Mucosa of rectum (tissue), 2 donors: ENCODE results near the gene HOXA4.

Source experiments
- H3K27ac ChIP-seq, 2 donors: one replicate each; pipeline ENCODE4 v1.7.0; 2013; ENCODE audit warnings: inconsistent platforms in 2 of 2, low read depth in 2 of 2, low read length in 2 of 2
- H3K27me3 ChIP-seq, 2 donors: one replicate each; pipeline ENCODE4 v1.7.0; 2013; ENCODE audit warnings: low read length in 2 of 2; ENCODE audit not compliant: control insufficient read depth in 2 of 2, insufficient read depth in 2 of 2
- H3K36me3 ChIP-seq, 2 donors: one replicate each; pipeline ENCODE4 v1.7.0; 2013; ENCODE audit warnings: low read length in 2 of 2; ENCODE audit not compliant: control insufficient read depth in 2 of 2, insufficient read depth in 2 of 2
- H3K4me1 ChIP-seq, 2 donors: one replicate each; pipeline ENCODE4 v1.7.0; 2013; ENCODE audit warnings: low read length in 2 of 2, mild to moderate bottlenecking in 1 of 2; ENCODE audit not compliant: control insufficient read depth in 2 of 2, insufficient read depth in 2 of 2
- H3K4me3 ChIP-seq, 2 donors: one replicate each; pipeline ENCODE4 v1.7.0; 2013; ENCODE audit warnings: low read length in 2 of 2
- H3K9ac ChIP-seq, 2 donors: one replicate each; pipeline ENCODE4 v1.7.0; 2013; ENCODE audit warnings: low read length in 2 of 2, low read depth in 1 of 2, mild to moderate bottlenecking in 1 of 2
- H3K9me3 ChIP-seq, 2 donors: one replicate each; pipeline ENCODE4 v1.7.0; 2013; ENCODE audit warnings: low read length in 2 of 2; ENCODE audit not compliant: control insufficient read depth in 2 of 2
- donor health status: healthy.
- donor health status: Normal muscosa, but diverticular disease.

HOXA4 gene

DNA sequence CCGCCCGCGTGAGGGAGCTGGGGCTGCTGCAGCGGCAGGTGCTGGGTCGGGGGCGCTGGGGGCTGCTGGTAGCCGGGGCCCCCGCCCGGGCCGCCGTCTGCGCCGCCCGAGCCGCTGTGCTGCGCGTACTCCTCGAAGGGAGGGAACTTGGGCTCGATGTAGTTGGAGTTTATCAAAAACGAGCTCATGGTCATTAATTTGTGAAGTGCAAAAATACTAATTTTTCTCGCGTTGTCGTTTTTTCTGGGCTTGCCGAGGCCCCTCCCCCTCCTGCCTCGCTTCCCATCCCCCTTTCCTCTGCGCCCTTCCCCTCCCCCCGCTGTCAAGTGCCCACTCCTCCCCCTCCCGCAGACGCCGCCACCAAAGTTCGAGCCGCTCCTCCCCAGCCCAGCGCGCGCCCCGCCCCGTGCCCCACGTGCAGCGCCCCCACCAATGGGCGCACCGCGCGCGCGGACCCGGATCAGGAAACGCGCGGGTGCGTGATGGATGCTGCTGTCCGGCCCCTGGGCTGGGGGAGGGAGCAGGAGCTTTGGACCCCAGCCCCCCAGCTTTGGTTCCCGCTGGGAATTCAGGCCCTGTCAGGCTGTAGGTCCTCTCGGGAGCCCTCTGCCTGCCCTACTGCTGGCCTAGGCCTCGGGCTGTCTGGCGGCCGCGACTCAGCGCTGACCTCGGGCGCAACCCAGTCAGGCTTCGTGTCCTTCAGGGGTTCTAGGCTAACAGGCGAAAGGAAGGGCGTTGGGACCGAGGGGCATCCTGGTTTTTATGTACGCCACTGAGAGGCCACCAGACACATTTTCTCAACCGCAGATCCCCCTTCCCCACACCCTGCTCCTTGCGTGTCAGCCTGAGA lies at the start of gene HOXA4:
HOXA4 (minus strand) TSS at position 218 of the 850 bp plus-strand sequence; CDS start at position 194, 24 bp downstream.
- Histone ChIP-seq H3K27ac (peak within 1 kb of the TSS; percentile 90 to 94), H3K4me1 (peaks cover 57 to 61% of the 10 kb centered on the region in 2 donors), H3K36me3 (peaks cover 0 to 7% of the 10 kb centered on the region in 2 donors), H3K9ac (peak within 1 kb of the TSS; percentile 79 to 91), H3K27me3 (no peaks in the 10 kb centered on the region), H3K9me3 (no peaks in the 10 kb centered on the region), H3K4me3 (peak within 1 kb of the TSS; percentile 77 to 88)

DNA sequence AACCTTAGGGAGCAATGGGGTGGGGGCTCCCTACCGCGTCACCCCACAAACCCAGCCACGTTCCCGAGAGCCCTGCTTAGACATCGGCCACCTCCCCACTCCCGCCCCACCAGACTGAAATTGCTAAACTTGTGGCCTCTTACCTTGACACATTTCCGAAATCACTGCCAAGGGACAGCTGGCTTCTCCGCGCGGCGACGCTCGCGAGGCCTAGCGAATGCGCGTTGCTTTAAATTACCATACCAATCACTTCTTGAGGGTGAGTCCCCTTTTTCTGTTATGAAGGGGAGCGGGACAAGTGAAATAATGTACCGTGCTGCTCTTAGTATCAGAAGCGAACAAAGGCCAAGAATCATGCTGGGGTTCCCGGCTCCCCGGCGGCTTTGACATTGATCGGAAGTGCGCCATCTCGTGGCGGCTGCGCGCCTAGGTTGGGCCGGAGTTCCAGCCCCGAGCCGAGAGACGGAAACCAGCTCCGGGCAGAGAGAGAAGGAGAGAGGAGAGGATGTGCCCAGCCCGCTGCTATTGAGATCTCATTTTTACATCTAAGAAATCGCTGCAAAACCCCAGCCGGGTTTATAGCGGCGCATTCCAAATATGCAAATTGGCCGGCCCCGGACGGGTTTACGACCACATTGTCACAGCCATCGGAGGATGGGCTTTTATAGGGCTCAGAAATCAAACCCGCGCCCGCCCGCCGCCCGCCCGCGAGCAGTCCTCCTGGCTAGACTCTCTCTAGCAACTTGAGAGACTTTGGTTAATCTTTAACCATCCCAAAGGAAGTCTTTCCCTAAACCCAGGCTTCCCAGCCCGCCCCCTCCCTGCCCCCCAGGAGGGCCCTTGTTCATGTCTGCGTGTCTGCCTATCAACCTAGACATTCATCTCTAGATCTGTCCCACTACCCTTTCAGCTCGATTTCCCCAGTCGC lies 49.2 kb upstream of the HOXA4 start:
- Histone ChIP-seq H3K4me1 (peaks cover 44 to 74% of the 10 kb centered on the region in 2 donors), H3K36me3 (no peaks in the 10 kb centered on the region), H3K4me3 (peak overlapping the region; percentile 64 to 79), H3K9ac (peak overlapping the region; percentile 92 to 96), H3K9me3 (no peaks in the 10 kb centered on the region), H3K27ac (peak overlapping the region; percentile 96), H3K27me3 (peaks cover 2 to 18% of the 10 kb centered on the region in 2 donors)

DNA sequence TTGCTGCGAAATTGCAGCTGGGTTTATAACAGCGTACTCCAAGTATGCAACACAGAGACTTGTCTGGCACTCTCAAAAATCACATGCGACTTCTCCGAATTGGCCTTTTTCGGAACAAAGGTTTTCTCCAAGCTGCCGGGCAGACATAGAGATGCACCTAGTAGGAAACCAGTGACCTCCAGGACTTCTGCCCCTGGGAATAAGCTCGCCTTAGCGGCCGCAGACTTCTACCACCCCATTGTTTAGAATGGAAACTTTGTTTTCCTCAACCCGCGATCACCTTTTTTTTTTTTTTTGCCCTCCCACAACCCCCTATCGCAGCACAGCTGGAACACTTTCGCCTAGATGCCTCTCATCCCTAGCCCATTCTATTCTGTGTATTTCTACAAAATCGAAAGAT lies 48.5 kb upstream of the HOXA4 start:
- Histone ChIP-seq H3K36me3 (no peaks in the 10 kb centered on the region), H3K27me3 (peaks cover 0 to 20% of the 10 kb centered on the region in 2 donors), H3K9me3 (no peaks in the 10 kb centered on the region), H3K27ac (peak overlapping the region; percentile 96), H3K9ac (peak overlapping the region; percentile 92 to 96), H3K4me1 (peaks cover 43 to 75% of the 10 kb centered on the region in 2 donors), H3K4me3 (peak overlapping the region; percentile 64 to 79)

DNA sequence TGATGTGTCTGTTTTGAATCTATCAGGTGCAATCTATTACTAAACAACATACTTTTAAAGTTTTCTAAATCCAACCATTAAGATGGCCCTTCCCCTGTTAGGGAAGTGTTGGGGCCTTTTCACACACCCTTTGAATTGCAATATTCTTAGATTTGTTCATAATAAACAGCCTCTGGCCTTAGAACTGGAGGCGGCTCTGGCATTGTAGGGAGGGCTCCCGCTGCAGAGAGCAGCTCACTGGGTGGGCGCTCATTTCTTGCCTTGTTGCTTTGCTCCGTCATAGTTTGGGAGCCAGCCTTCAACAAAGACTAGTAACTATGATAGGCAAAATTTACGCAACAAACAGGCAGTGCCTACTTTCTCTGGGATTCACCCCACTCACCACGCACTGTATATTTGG lies 47.8 kb upstream of the HOXA4 start:
- H3K4me1 ChIP-seq: peaks cover 38 to 69% of the 10 kb centered on the region in 2 donors
- H3K4me3 ChIP-seq: peak overlapping the region; percentile 64 to 79
- H3K9ac ChIP-seq: peak overlapping the region; percentile 92 to 96
- H3K27me3 ChIP-seq: peaks cover 0 to 20% of the 10 kb centered on the region in 2 donors
- peak overlapping the region; percentile 96 for H3K27ac ChIP-seq
- no peaks in the 10 kb centered on the region for H3K36me3 ChIP-seq
- no peaks in the 10 kb centered on the region for H3K9me3 ChIP-seq

DNA sequence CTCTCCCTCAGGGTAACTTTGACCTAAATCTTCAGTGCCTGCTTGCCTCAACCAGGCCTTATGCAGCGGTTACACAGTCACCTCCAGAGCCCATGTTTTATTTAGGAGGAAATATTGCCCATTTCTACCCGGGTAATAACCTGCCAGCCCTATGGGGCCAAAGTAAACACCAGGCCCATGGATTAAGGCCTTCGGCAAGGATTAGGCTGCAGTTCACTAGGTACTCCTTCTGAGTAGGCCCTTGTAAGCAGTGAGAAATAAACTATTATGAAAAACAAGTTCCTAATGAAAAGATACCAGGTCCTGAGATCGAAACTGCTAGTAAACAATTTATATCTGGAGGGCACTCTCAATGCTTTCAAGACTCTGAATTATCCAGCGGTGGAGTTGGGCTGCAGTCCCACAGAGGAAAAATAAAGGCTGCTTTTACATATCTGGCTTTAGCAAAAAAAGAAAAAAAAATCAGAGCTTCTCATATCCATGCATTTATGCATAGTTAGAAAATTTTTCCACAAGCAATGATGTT lies 47.3 kb upstream of the HOXA4 start:
- Histone ChIP-seq H3K9ac (peak overlapping the region; percentile 92 to 96), H3K4me1 (peaks cover 41 to 64% of the 10 kb centered on the region in 2 donors), H3K9me3 (no peaks in the 10 kb centered on the region), H3K4me3 (peak overlapping the region; percentile 64 to 79), H3K27ac (peak overlapping the region; percentile 96), H3K27me3 (peaks cover 0 to 19% of the 10 kb centered on the region in 2 donors), H3K36me3 (no peaks in the 10 kb centered on the region)

DNA sequence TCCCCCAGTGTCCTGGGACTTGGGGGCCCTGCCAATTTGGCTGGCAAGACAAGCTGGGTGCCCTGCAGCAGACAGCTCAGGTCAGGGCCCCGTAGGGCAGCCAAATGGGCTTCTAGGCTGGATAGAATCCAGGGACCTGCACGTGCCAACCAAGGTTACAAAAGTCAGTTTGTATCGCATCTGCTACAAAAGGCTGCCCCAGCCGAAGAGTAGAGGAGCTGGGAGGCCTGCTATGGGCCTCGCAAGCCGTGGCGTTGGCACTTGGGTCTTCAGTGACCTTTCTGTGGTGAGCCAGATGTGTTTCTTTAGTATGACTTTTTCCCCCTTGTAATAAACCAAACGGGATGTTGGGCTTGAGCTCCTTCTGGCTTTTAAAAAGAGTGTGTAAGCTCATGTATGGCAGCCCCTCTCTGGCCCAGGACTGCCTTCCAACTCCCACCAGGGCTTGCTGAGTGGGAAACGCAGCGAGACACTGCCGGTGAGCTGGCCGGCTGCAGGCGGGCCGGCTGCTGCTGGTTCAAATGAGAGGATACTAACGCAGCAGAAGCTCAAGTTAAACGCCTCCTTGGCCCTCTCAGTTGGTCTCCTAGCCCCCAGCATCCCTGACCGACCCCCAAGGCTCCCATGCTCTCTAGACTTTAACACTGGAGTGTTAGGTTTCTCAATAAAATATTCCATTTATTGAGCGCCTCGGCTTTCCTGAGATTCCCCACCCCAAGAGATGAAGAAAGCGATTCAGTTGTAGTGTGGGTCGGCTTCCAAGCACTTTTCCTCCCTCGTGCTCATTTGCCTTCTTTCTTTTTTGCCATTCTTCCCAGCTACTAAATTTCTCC lies 46.6 kb upstream of the HOXA4 start:
- H3K9me3 ChIP-seq: no peaks in the 10 kb centered on the region
- peak overlapping the region; percentile 92 to 96 for H3K9ac ChIP-seq
- peaks cover 0 to 17% of the 10 kb centered on the region in 2 donors for H3K27me3 ChIP-seq
- peak overlapping the region; percentile 96 for H3K27ac ChIP-seq
- peak overlapping the region; percentile 64 to 79 for H3K4me3 ChIP-seq
- H3K4me1 ChIP-seq: peaks cover 39 to 62% of the 10 kb centered on the region in 2 donors
- no peaks in the 10 kb centered on the region for H3K36me3 ChIP-seq

DNA sequence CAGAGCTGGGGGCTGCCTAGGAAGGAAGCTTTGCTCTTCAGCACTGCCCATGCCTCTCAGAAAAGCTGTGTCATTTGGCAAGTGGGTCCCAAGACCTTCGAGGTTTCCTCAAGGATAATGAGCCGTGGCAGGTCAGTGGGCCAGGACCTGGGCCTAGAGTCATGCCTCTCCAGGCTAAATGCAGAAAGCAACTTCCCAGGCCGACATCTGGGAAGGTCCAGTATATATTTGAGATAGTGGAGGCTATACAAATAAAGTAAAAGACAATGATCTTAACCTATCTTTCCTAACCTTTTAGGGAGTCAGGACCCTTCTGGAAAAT lies 45.9 kb upstream of the HOXA4 start:
- Histone ChIP-seq H3K36me3 (no peaks in the 10 kb centered on the region), H3K9ac (peak overlapping the region; percentile 92 to 96), H3K27ac (peak overlapping the region; percentile 96), H3K4me1 (peaks cover 38 to 60% of the 10 kb centered on the region in 2 donors), H3K27me3 (peaks cover 0 to 17% of the 10 kb centered on the region in 2 donors), H3K4me3 (peak overlapping the region; percentile 64 to 79), H3K9me3 (no peaks in the 10 kb centered on the region)

DNA sequence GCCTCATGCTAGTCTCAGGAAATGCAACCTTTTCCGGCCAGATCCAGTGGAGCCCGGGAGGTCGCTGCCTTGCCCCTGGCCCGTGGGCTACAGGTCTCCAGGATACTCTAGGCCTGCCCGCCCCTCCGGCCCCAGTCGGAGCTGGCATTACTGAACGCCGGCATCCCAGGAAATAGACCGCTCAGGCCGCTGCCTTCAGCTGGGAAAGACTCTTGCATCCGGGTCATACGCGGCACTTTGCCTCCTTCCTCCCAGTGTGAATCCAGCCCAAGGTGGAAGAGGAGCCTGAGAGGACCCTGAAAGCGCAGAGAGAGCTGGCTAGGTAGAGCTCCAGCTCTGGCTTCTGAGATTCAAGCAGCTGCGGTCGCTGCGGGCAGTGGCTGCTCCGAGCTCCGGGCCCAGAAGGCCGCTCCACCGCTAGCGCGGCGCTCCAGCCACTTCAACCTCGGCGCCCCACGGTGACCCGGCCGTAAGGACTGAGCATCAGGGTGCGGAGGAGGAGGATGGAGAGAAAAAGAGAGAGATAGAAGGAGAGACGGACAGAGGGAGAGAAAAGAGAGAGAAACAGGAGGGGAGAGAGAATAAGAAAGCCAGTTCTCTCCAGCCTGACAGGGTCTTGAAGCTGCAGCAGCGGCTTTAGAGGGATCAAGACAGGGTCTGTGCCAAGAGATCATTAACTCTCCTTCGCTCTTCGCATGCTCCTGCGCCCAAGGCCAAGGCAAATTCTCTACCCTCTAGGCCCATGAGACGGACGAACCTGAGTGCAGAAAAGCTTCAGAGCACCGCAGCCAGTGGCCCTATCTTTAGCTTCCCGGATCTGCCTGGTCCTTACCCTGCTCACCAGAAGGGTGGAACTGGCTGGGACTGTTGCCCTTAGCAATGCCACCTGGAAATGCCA lies 45.3 kb upstream of the HOXA4 start:
- Histone ChIP-seq H3K4me1 (peaks cover 33 to 57% of the 10 kb centered on the region in 2 donors), H3K4me3 (peak overlapping the region; percentile 64 to 79), H3K36me3 (no peaks in the 10 kb centered on the region), H3K9me3 (no peaks in the 10 kb centered on the region), H3K27me3 (peaks cover 0 to 17% of the 10 kb centered on the region in 2 donors), H3K9ac (peak overlapping the region; percentile 92 to 96), H3K27ac (peak overlapping the region; percentile 96)
